Measurements from ENCODE around the gene GALNS. TPM values are rescaled to one million over a fixed set of nuclear protein-coding genes. Genes with fewer than 3 reads are reported as not detected.
"Not testable (repeated sequence)": the region's sequence is repeated elsewhere in the genome, so short reads cannot be mapped to it uniquely, and the experiment has no call there.

GALNS gene
- total and polyA plus RNA-seq, 2 experiments from 2014 or later: 19.6 to 53.5 TPM

DNA sequence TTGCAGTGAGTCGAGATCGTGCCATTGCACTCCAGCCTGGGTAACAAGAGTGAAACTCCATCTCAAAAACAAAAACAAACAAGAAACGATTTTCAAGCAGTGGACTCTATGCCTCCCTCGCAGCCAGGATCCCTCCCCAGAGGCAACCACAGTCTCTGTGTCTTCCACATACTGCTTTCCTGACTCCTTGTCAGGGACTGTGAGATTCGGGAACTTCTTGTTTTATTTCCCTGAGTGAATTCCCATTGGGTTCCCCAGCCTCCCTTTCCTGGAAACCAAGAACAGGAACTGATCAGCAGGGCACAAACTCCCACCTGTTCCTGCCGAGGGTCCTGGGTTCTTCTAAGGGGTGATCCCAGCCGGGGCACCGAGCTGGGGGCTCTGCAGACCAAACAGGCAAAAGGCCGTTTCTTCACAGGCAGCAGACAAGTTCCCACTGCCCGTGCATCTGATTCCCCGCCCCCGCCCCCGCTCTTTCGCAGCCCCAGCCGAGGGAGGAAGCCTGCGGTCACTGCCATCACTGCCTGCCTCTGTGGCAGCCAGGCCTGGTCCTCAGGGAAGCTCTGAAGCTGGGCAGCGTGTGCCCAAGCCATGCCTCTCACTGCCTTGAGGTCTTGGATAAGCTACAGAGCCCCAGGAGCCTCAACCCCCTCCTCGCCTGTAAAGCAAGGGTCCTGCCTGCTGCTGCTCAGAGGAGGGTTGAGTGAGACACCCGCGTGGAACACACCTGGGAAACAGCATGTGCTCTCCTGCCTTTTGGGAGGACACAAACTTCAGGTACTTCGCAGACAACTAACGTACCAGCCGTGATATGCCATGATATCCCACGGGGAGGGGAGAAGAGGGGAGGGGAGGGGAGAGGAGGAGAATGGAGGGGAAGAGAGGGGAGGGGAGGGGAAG, 66.2 kb downstream of the GALNS start:
- Histone ChIP-seq H3K4me3 (no peak overlapping the region), H3K27ac (no peak overlapping the region), H3K9me2 (replicated peaks; ENCODE audit: insufficient read depth) (no peaks in the 10 kb centered on the region), H3K4me1 (ENCODE audit: insufficient read depth) (no peaks in the 10 kb centered on the region), H3K4me2 (no peak overlapping the region), H3K9me3 (ENCODE audit: low read depth) (no peaks in the 10 kb centered on the region), H3K27me3 (no peaks in the 10 kb centered on the region), H3K36me3 (replicated peaks; ENCODE audit: insufficient read depth, low read depth) (no peaks in the 10 kb centered on the region), H3K79me2 (no peaks in the 10 kb centered on the region), H4K20me1 (ENCODE audit: insufficient read depth, poor library complexity, severe bottlenecking) (no peaks in the 10 kb centered on the region), H2AFZ (no peak overlapping the region)
- no peak for DNase-seq (ENCODE audit: low spot score)
- 41% methylated on average over 24 of the region's 24 CpGs for WGBS (ENCODE audit: low lambda C conversion rate, missing lambda C conversion rate)
- no peak for TF ChIP-seq EZH2phosphoT487 (IDR thresholded peaks at IDR 0.05; ENCODE audit: low read depth, severe bottlenecking, unreplicated experiment)
- TF ChIP-seq, protein P1, sequence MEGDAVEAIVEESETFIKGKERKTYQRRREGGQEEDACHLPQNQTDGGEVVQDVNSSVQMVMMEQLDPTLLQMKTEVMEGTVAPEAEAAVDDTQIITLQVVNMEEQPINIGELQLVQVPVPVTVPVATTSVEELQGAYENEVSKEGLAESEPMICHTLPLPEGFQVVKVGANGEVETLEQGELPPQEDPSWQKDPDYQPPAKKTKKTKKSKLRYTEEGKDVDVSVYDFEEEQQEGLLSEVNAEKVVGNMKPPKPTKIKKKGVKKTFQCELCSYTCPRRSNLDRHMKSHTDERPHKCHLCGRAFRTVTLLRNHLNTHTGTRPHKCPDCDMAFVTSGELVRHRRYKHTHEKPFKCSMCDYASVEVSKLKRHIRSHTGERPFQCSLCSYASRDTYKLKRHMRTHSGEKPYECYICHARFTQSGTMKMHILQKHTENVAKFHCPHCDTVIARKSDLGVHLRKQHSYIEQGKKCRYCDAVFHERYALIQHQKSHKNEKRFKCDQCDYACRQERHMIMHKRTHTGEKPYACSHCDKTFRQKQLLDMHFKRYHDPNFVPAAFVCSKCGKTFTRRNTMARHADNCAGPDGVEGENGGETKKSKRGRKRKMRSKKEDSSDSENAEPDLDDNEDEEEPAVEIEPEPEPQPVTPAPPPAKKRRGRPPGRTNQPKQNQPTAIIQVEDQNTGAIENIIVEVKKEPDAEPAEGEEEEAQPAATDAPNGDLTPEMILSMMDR (IDR thresholded peaks at IDR 0.05; ENCODE audit: poor library complexity): no peak
- TF ChIP-seq EZH2 (IDR thresholded peaks at IDR 0.05; ENCODE audit: borderline replicate concordance): no peak

DNA sequence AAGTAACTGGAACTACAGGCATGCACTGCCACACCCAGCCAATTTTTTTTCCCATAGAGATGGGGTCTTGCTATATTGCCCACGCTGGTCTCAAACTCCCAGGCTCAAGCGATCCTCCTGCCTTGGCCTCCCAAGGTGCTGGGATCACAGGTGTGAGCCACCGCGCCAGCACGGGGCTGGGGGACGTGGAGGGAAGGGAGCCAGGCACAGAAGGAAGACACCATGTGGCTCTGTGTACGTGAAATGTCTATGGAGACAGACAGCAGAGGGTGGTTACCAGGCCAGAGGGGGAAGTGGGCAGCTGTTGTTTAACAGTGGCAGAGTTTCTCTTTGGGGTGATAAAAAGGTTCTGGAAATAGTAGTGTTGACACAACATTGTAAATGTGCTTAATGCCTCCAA, 67.2 kb downstream of the GALNS start:
- Histone ChIP-seq H3K9me3 (ENCODE audit: low read depth) (no peaks in the 10 kb centered on the region), H3K27ac (no peak overlapping the region), H3K9me2 (replicated peaks; ENCODE audit: insufficient read depth) (no peaks in the 10 kb centered on the region), H3K36me3 (replicated peaks; ENCODE audit: insufficient read depth, low read depth) (no peaks in the 10 kb centered on the region), H3K4me2 (no peak overlapping the region), H3K4me3 (no peak overlapping the region), H3K4me1 (ENCODE audit: insufficient read depth) (no peaks in the 10 kb centered on the region), H3K79me2 (no peaks in the 10 kb centered on the region), H3K27me3 (no peaks in the 10 kb centered on the region), H2AFZ (no peak overlapping the region), H4K20me1 (ENCODE audit: insufficient read depth, poor library complexity, severe bottlenecking) (no peaks in the 10 kb centered on the region)
- 93% methylated on average over 7 of the region's 7 CpGs for WGBS (ENCODE audit: low lambda C conversion rate, missing lambda C conversion rate)
- no peak for DNase-seq (ENCODE audit: low spot score)
- TF ChIP-seq EZH2 (IDR thresholded peaks at IDR 0.05; ENCODE audit: borderline replicate concordance) (no peak), EZH2phosphoT487 (IDR thresholded peaks at IDR 0.05; ENCODE audit: low read depth, severe bottlenecking, unreplicated experiment) (no peak)
- TF ChIP-seq, protein P1 (IDR thresholded peaks at IDR 0.05; ENCODE audit: poor library complexity): no peak

DNA sequence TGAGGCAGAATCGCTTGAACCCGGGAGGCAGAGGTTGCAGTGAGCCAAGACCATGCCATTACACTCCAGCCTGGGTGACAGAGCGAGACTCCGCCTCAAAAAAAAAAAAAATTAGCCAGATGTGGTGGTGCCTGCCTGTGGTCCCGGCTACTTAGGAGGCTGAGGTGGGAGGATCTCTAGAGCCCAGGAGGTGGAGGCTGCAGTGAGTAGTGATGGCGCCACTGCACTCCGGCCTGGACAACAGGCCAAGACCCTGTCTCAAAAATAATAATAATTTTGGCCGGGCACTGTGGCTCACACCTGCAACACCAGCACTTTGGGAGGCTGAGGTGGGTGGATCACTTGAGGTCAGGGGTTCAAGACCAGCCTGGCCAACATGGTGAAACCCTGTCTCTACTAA, 68.0 kb downstream of the GALNS start:
- H3K79me2 ChIP-seq; H3K9me2 ChIP-seq (replicated peaks; ENCODE audit: insufficient read depth); H3K36me3 ChIP-seq (replicated peaks; ENCODE audit: insufficient read depth, low read depth); H3K9me3 ChIP-seq (ENCODE audit: low read depth); H2AFZ ChIP-seq; H3K4me1 ChIP-seq (ENCODE audit: insufficient read depth); H4K20me1 ChIP-seq (ENCODE audit: insufficient read depth, poor library complexity, severe bottlenecking); H3K27me3 ChIP-seq; H3K4me3 ChIP-seq; DNase-seq (ENCODE audit: low spot score); H3K27ac ChIP-seq; H3K4me2 ChIP-seq: not testable (repeated sequence)
- WGBS (ENCODE audit: low lambda C conversion rate, missing lambda C conversion rate): 95% methylated on average over 8 of the region's 8 CpGs

DNA sequence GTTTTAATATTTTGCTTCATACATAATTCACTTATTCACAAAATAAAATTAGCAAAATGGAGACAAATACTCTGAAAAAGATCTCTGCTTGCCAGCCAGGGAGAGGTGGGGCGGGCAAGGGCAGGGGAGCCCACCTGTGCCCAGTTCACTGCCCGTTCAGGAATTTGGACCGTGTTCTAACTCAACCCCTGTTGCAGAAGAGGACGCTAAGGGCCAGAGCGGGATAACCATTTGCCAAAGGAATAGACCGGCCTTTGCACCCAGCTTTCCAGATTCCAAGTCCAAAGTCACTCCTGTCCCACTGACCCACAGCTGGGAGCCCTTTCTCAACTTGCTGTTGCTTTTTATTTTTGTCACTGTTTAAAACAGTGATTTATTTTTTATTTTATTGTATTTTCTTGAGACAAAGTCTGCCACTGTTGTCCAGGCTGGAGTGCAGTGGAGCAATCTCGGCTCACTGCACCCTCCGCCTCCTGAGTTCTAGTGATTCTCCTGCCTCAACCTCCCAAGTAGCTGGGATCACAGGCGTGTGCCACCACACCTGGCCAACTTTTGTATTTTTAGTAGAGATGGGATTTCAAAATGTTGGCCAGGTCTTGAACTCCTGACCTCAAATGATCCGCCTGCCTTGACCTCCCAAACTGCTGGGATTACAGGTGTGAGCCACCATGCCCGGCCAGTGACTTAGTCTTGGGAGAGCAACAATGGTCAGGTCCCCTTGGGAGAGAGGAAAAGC, 69.0 kb downstream of the GALNS start:
- H3K27ac ChIP-seq: no peak overlapping the region
- TF ChIP-seq EZH2 (IDR thresholded peaks at IDR 0.05; ENCODE audit: borderline replicate concordance): no peak
- WGBS (ENCODE audit: low lambda C conversion rate, missing lambda C conversion rate): 88% methylated on average over 11 of the region's 11 CpGs
- H3K27me3 ChIP-seq: no peaks in the 10 kb centered on the region
- no peak for DNase-seq (ENCODE audit: low spot score)
- no peak overlapping the region for H2AFZ ChIP-seq
- no peak overlapping the region for H3K4me2 ChIP-seq
- no peaks in the 10 kb centered on the region for H3K9me2 ChIP-seq (replicated peaks; ENCODE audit: insufficient read depth)
- H3K4me1 ChIP-seq (ENCODE audit: insufficient read depth): peaks cover 11% of the 10 kb centered on the region
- H3K79me2 ChIP-seq: peaks cover 15% of the 10 kb centered on the region
- peaks cover 8% of the 10 kb centered on the region for H4K20me1 ChIP-seq (ENCODE audit: insufficient read depth, poor library complexity, severe bottlenecking)
- H3K9me3 ChIP-seq (ENCODE audit: low read depth): no peaks in the 10 kb centered on the region
- no peak overlapping the region for H3K4me3 ChIP-seq
- H3K36me3 ChIP-seq (replicated peaks; ENCODE audit: insufficient read depth, low read depth): no peaks in the 10 kb centered on the region
